OCI-LY7 (cell line): ENCODE results near the gene FAAP20. TPM values are rescaled to one million over a fixed set of nuclear protein-coding genes. Genes with fewer than 3 reads are reported as not detected.

Experiments
- BruUV-seq: library from RNA; stranded (reverse); fragments of 400-500 nt; replicated peaks from 2 replicates; lab custom pipeline; 2021; lab: Mats Ljungman, UMichigan
- CTCF ChIA-PET: fragments of 300-600 bp; sonication (Branson Sonifier 250); formaldehyde crosslinking; loops from one replicate; lab custom pipeline; 2022; ENCODE audit warnings: antibody characterized with exemption; ENCODE audit not compliant: unreplicated experiment; lab: Charles Lee
- POLR2A ChIA-PET: fragments of 300-600 bp; sonication (Branson Sonifier 250); formaldehyde crosslinking; loops from one replicate; lab custom pipeline; 2022; ENCODE audit warnings: antibody characterized with exemption; lab: Charles Lee
- DNase-seq: peaks from one replicate; pipeline ENCODE4 v3.0.0-alpha.2; 2015; ENCODE audit warnings: low spot score
- H2AFZ ChIP-seq: fragments of 200-600 bp; sonication (generic), shearing (Covaris generic); 2 replicates; pipeline ENCODE4 v1.6.1; 2014; ENCODE audit warnings: mild to moderate bottlenecking, antibody characterized with exemption, low read length, moderate library complexity
- H3K27ac ChIP-seq: fragments of 200-600 bp; sonication (generic); 2 replicates; pipeline ENCODE4 v1.5.1; 2014; ENCODE audit warnings: mixed run types, low read depth, mild to moderate bottlenecking, moderate library complexity, low read length, inconsistent platforms; ENCODE audit not compliant: poor library complexity, severe bottlenecking
- H3K36me3 ChIP-seq: fragments of 200-600 bp; sonication (generic); 2 replicates; pipeline ENCODE4 v1.6.1; 2014; ENCODE audit warnings: mild to moderate bottlenecking, antibody characterized with exemption, low read length, moderate library complexity, mixed read lengths; ENCODE audit not compliant: insufficient read depth
- H3K4me1 ChIP-seq: fragments of 200-600 bp; sonication (generic); 2 replicates; pipeline ENCODE4 v1.5.1; 2014; ENCODE audit warnings: mild to moderate bottlenecking, low read length; ENCODE audit not compliant: insufficient read depth, poor library complexity, severe bottlenecking
- H3K4me2 ChIP-seq: fragments of 200-600 bp; sonication (generic); 2 replicates; pipeline ENCODE4 v1.6.1; 2014; ENCODE audit warnings: mild to moderate bottlenecking, low read length
- H3K4me3 ChIP-seq: fragments of 200-600 bp; sonication (generic); 2 replicates; pipeline ENCODE4 v1.5.1; 2014; ENCODE audit warnings: mild to moderate bottlenecking, low read depth, low read length; ENCODE audit not compliant: poor library complexity, severe bottlenecking
- H3K79me2 ChIP-seq: fragments of 200-600 bp; sonication (generic); 2 replicates; pipeline ENCODE4 v1.6.1; 2016; ENCODE audit warnings: low read depth, mild to moderate bottlenecking, low read length, moderate library complexity, mixed read lengths; ENCODE audit not compliant: insufficient read depth
- H3K9me2 ChIP-seq: fragments of 200-600 bp; sonication (generic); 2 replicates; pipeline ENCODE4 v1.6.1; 2016; ENCODE audit warnings: mild to moderate bottlenecking, low read length, mixed read lengths; ENCODE audit not compliant: insufficient read depth
- H3K9me3 ChIP-seq: fragments of 200-600 bp; sonication (generic); 2 replicates; pipeline ENCODE4 v1.6.1; 2014; ENCODE audit warnings: mild to moderate bottlenecking, mixed run types, low read length, mixed read lengths
- H4K20me1 ChIP-seq: fragments of 200-600 bp; sonication (generic); 2 replicates; pipeline ENCODE4 v1.6.1; 2014; ENCODE audit warnings: mild to moderate bottlenecking, antibody characterized with exemption, low read length, moderate library complexity, mixed read lengths; ENCODE audit not compliant: insufficient read depth
- CTCF ChIP-seq: fragments of 200-600 bp; sonication (generic); conservative IDR thresholded peaks from 2 replicates; pipeline ENCODE4 v1.5.1; 2014; ENCODE audit warnings: mild to moderate bottlenecking, antibody characterized with exemption, low read length, moderate library complexity, mixed read lengths
- EZH2phosphoT487 ChIP-seq: fragments of 200-600 bp; sonication (generic); IDR thresholded peaks from 2 replicates; pipeline ENCODE4 v1.6.1; 2018; ENCODE audit warnings: low read depth, borderline replicate concordance, mild to moderate bottlenecking, mixed run types, antibody characterized with exemption, low read length, moderate library complexity, mixed read lengths
- intact Hi-C: fragments of 100-400 bp; cut with micrococcal nuclease; formaldehyde crosslinking; loops from one replicate; pipeline ENCODE4 v1.10.0; 2022; ENCODE audit not compliant: unreplicated experiment
- total RNA-seq, 2 experiments: library from RNA; depleted of rRNA in 1 of 2; stranded (reverse); fragments of >200 nt in 1 of 2; shearing (Covaris generic) in 1 of 2; gene quantifications; 2 replicates each; pipeline ENCODE4 v1.2.3, GENCODE V29; 2014 to 2022

The FAAP20 gene
- total RNA-seq, 2 experiments from 2014 or later: 47.4 to 55.7 TPM

- H4K20me1 ChIP-seq: no peaks in the 10 kb centered on the region
- BruUV-seq: no TSS peak
- ChIA-PET POLR2A (no interaction called here), CTCF (no interaction called here)
- H2AFZ ChIP-seq: no peak overlapping the region
- H3K27ac ChIP-seq: no peak overlapping the region
- TF ChIP-seq CTCF (no peak), EZH2phosphoT487 (no peak)
- no peak for DNase-seq
- no peaks in the 10 kb centered on the region for H3K79me2 ChIP-seq
- no peaks in the 10 kb centered on the region for H3K36me3 ChIP-seq
- H3K4me3 ChIP-seq: no peak overlapping the region
- intact Hi-C loops: no loop called here
- H3K9me2 ChIP-seq: no peaks in the 10 kb centered on the region
- no peaks in the 10 kb centered on the region for H3K9me3 ChIP-seq
- H3K4me1 ChIP-seq: no peaks in the 10 kb centered on the region
- no peak overlapping the region for H3K4me2 ChIP-seq
Observed at GRCh38 chr1:2172551-2173146, 21.9 kb downstream of the FAAP20 start.

GRCh38 chr1:2172012-2172411 lies 22.6 kb downstream of the FAAP20 start:
- no peaks in the 10 kb centered on the region for H3K4me1 ChIP-seq
- H3K79me2 ChIP-seq: no peaks in the 10 kb centered on the region
- H3K36me3 ChIP-seq: no peaks in the 10 kb centered on the region
- no peak overlapping the region for H3K27ac ChIP-seq
- no peaks in the 10 kb centered on the region for H3K9me3 ChIP-seq
- no peak for DNase-seq
- no peak overlapping the region for H3K4me3 ChIP-seq
- no peak overlapping the region for H2AFZ ChIP-seq
- intact Hi-C loops: no loop called here
- TF ChIP-seq EZH2phosphoT487 (no peak), CTCF (no peak)
- POLR2A ChIA-PET: no interaction called here
- no peaks in the 10 kb centered on the region for H3K9me2 ChIP-seq
- no TSS peak for BruUV-seq
- no peaks in the 10 kb centered on the region for H4K20me1 ChIP-seq
- H3K4me2 ChIP-seq: no peak overlapping the region
- CTCF ChIA-PET: no interaction called here

GRCh38 chr1:2170211-2170610 lies 24.4 kb downstream of the FAAP20 start:
- BruUV-seq: no TSS peak
- intact Hi-C loops: no loop called here
- no peaks in the 10 kb centered on the region for H3K79me2 ChIP-seq
- H2AFZ ChIP-seq: no peak overlapping the region
- no peak for DNase-seq
- no peak overlapping the region for H3K4me3 ChIP-seq
- H4K20me1 ChIP-seq: no peaks in the 10 kb centered on the region
- CTCF ChIA-PET: no interaction called here
- no peaks in the 10 kb centered on the region for H3K4me1 ChIP-seq
- H3K9me2 ChIP-seq: no peaks in the 10 kb centered on the region
- no peak overlapping the region for H3K4me2 ChIP-seq
- no peaks in the 10 kb centered on the region for H3K9me3 ChIP-seq
- H3K27ac ChIP-seq: no peak overlapping the region
- TF ChIP-seq CTCF (no peak), EZH2phosphoT487 (no peak)
- no peaks in the 10 kb centered on the region for H3K36me3 ChIP-seq
- POLR2A ChIA-PET: no interaction called here
